WI38 (cell line): ENCODE measurements around the gene MUC6.
"Not testable (repeated sequence)": the region's sequence is repeated elsewhere in the genome, so short reads cannot be mapped to it uniquely, and the experiment has no call there.

Experiments
- H3K4me3 ChIP-seq: 2 replicates; pipeline ENCODE4 v1.5.1; 2011; ENCODE audit warnings: low read depth, mild to moderate bottlenecking, control low read depth, low read length
- CTCF ChIP-seq: IDR thresholded peaks from 2 replicates; pipeline ENCODE4 v1.5.1; 2012; ENCODE audit warnings: low read depth, mild to moderate bottlenecking, control low read depth, low read length

The MUC6 gene

DNA sequence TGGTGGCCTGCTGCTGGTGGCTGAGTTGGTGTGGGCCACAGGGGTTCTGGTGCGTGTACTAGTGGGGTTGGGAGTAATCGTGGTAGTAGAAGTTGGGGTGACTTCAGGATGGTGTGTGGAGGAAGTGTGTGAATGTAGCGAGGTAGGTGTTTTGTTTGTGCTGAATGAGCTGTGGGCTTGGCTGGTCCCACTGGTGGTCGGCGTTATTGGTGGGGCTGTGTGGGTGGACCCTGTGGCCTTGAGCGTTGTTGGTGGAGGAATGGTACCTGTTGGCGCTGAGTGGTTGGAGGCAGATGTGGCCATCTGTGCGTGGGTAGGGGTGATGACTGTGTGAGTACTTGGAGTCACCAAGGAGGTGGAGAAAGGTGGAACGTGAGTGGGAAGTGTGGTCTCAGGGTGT is 18.4 kb downstream of the MUC6 start:
- TF ChIP-seq CTCF, result no peak
- H3K4me3 ChIP-seq, result no peak overlapping the region

- no peak for TF ChIP-seq CTCF
- no peak overlapping the region for H3K4me3 ChIP-seq
Measured at GRCh38 chr11:1017269-1018005, 19.1 kb downstream of the MUC6 start.

GRCh38 chr11:1016610-1017126 is 19.9 kb downstream of the MUC6 start:
- H3K4me3 ChIP-seq, result not testable (repeated sequence)

DNA sequence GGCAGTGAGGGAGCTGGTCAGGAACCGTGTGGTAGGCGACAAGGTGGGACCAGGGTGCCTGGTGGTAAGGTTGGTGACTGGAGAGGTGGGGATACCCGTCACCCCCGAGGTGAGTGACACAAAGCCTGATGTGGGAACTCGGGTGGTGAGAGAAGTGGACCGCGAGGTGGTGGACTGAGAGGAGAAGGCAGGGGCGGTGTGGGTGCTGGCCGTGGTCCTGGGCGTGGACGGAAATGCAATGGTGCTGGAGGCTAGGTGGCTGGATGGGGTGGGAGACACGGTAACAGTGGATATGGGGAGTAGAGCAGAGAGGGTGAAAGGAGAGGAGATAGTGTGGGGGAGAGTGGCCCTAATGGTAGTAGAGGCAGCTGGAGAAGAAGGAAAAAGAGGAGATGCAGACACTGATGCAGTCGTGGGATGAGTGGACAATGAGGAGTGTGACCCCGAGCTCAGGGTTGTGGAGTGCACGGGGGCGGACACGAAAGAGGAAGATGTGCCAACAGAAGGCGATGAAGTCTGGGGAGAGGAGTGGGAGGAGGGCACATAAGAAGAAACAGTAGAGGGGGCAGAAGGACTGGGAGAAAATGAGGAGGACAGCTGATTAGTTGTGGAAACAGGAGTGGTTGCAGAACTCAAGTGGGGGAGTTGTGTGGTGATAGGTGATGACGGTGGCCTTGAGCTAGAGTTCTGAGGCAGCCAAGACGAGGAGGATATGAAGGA is 20.5 kb downstream of the MUC6 start:
- no peak for TF ChIP-seq CTCF
- H3K4me3 ChIP-seq, result no peak overlapping the region

GRCh38 chr11:1015064-1015463 is 21.5 kb downstream of the MUC6 start:
- no peak for TF ChIP-seq CTCF
- H3K4me3 ChIP-seq, result no peak overlapping the region

DNA sequence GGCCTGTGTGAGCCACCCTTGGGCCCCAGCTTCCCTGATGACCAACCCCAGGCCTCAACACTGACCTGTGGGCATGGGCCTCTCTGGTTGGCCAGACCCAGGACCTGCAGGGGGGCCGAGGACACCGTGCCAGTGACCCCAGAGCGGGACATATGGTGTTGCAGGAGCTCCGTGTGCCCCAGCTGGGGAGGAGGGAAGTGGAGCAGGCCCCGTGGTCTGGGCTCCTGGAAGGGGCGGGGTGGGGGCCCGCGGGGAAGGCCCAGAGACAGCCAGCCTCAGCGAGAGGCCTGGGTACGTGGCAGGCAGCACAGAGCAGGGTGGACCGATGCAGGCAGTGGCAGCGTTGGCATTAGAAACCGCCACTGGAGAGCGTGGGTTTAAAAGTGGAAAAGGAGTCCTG is 22.2 kb downstream of the MUC6 start:
- no peak for TF ChIP-seq CTCF
- no peak overlapping the region for H3K4me3 ChIP-seq

- H3K4me3 ChIP-seq, result no peak overlapping the region
- no peak for TF ChIP-seq CTCF
Measured at GRCh38 chr11:1013631-1013935, 22.9 kb downstream of the MUC6 start.
